ENCODE measurements around the gene UQCRQ.

UQCRQ gene

DNA sequence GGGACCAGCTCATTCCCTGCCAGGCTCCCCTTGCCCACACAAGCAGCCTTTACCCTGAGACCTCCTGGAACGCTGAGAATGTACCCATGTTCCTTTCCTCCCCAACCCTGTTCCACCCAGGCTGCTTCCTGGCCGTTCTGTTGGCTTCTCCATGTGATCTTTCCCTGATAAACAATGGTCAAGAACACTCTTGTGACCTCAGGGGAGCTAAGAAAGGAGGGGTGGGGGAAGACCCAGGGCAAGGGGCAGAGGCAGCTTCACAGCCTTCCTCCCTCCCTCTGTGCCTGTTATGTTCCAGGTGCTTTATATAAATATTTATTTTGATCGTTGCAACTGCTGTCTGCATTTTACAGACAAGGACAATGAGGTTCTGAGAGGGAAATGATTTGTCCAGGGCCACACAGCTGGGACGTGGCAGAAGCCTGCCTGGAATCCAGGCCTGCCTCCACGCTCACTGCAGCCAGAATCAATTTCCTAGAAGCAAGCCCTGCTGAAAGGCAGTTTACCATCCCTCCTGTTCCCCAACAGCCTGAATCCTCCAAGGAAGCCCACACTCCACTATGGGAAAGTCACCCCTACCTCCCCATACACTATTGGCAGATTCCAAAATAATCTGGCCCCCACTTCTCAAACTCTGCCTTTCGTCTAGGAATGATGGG, 39.9 kb upstream of the UQCRQ start:
- TF ChIP-seq, protein P1, sequence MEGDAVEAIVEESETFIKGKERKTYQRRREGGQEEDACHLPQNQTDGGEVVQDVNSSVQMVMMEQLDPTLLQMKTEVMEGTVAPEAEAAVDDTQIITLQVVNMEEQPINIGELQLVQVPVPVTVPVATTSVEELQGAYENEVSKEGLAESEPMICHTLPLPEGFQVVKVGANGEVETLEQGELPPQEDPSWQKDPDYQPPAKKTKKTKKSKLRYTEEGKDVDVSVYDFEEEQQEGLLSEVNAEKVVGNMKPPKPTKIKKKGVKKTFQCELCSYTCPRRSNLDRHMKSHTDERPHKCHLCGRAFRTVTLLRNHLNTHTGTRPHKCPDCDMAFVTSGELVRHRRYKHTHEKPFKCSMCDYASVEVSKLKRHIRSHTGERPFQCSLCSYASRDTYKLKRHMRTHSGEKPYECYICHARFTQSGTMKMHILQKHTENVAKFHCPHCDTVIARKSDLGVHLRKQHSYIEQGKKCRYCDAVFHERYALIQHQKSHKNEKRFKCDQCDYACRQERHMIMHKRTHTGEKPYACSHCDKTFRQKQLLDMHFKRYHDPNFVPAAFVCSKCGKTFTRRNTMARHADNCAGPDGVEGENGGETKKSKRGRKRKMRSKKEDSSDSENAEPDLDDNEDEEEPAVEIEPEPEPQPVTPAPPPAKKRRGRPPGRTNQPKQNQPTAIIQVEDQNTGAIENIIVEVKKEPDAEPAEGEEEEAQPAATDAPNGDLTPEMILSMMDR (conservative IDR thresholded peaks at IDR 0.05; ENCODE audit: low read depth) = no peak
- ChIA-PET POLR2A (ENCODE audit: low non-redundant PET) (no interaction called here), CTCF (interaction anchor here (1.2 kb wide), 1 partner anchor 12 kb away, joined by 3 read pairs; no protein-coding TSS in a partner anchor)
- H3K27ac ChIP-seq = no peak overlapping the region
- DNase-seq (ENCODE audit: low spot score) = no peak

DNA sequence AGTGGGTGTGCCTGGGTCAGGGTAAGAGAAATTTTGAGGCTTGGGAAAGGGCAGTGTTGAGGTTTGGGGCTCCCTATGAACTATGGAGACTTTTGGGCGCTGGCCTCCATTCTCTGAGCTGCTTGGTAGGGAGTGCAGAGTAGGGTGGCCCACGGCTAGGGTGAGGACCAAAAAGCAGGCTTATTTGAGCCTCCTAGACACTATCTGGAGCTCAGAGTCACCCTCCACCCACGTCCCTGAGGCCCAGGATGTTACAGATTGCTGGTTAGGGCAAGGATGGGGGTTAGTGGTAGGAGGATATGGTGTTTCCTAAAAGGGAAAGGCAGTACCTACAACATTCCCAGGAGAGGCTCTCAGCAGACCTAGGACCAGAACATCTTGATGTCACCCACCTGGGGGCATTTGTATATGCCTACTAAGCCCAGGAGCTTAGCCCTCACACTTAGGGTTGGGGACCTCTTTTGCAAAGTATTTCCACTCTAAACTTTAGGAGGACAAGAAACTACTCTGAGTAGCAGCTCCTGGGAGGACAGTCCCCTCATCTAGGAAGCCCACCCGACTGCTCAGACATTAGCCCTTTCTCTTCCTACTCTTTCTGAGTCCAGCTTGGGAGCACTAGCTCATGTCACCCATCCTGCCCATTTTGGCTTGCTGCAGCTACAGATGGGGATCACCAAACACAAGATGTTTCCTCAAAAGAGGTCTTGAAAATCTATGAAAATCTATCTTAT, 38.3 kb upstream of the UQCRQ start:
- POLR2A ChIA-PET (ENCODE audit: low non-redundant PET) = no interaction called here
- CTCF ChIA-PET = interaction anchor here (0.6 to 4.3 kb wide), 7 partner anchors 8 to 257 kb away, joined by 4 to 33 read pairs (median 5); no protein-coding TSS in a partner anchor
- DNase-seq (ENCODE audit: low spot score) = no peak
- TF ChIP-seq, protein P1 (conservative IDR thresholded peaks at IDR 0.05; ENCODE audit: low read depth) = no peak
- H3K27ac ChIP-seq = no peak overlapping the region

DNA sequence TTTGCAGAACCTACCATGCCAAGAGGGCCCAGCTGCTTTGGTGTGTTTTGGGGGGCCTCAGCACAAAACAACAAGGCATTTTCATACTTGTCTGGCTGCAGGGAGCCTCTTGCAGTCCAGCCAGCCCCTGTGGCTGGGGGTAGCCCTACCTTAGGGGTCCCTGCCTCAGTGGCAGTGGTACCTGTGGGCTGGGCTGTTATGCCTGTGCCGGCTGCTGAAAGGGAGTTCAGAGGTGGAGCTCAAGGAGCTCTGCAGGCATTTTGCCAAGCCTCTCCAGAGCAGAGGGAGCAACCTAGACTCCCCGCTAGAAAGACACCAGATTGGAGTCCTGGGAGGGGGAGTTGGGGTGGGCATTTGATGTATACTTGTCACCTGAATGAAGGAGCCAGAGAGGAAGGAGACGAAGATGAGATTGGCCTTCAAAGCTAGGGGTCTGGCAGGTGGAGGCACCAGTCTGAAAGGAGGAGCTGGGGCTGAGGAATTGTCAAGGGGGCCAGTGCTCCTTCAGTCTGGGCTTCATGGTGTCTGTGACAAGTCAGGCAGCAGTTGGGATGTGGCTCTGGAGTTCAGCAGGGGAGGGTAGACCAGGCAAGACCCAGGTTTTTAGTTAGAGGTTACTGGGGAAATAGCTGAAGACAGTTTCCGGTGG, 37.5 kb upstream of the UQCRQ start:
- ChIA-PET POLR2A (ENCODE audit: low non-redundant PET) (interaction anchor here (1.7 kb wide), 1 partner anchor 37 kb away, joined by 7 read pairs; the partner anchor contains the start of genes GDF9 and UQCRQ), CTCF (interaction anchor here (0.6 to 4.3 kb wide), 19 partner anchors 9 to 274 kb away, joined by 3 to 33 read pairs (median 5); partner anchors contain the start of genes CCNI2, GDF9, LEAP2 and UQCRQ)
- TF ChIP-seq, protein P1 (conservative IDR thresholded peaks at IDR 0.05; ENCODE audit: low read depth) = no peak
- no peak for DNase-seq (ENCODE audit: low spot score)
- no peak overlapping the region for H3K27ac ChIP-seq

DNA sequence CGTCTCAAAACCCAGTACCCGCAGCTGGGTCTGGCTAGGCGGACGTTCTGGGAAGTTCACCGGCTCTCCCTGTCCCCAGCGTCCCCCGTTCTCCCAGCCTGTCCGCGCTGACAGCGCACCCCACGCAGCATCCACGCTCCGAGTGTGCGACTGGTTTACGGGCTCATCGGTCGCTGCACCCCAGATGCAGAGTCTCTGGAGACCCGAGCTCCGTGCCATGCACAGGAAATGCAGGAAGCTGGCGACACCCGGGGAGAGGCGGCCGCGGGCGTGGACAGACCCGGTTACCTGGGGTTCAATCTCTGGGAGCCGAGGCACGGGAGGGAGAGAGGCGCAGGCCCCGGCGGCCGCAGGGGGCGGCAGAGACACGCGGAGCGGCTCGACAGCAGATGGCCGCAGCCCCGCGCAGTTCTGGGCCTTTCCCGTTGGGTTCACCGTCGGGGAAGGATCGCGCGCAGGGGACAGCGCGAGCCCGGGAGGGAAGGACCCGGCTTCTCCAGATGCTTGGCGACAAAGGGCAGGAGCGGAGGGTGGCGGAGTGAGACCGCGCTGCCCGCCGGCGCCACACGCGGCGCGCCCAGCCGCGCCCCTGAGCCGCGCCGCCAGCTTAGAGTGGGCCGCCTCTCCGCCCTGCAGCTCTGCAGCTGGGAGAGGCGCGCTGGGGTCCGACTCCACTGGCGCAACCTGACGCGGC, 36.6 kb upstream of the UQCRQ start:
- TF ChIP-seq, protein P1 (conservative IDR thresholded peaks at IDR 0.05; ENCODE audit: low read depth) = peak; percentile 98
- ChIA-PET CTCF (interaction anchor here (0.6 to 4.3 kb wide), 27 partner anchors 8 to 1209 kb away, joined by 3 to 33 read pairs (median 4); partner anchors contain the start of genes CCNI2, GDF9, LEAP2 and UQCRQ), POLR2A (ENCODE audit: low non-redundant PET) (interaction anchor here (1.7 kb wide), 1 partner anchor 36 kb away, joined by 7 read pairs; the partner anchor contains the start of genes GDF9 and UQCRQ)
- peak overlapping the region; percentile 66 for H3K27ac ChIP-seq
- DNase-seq (ENCODE audit: low spot score) = peak; percentile 93

DNA sequence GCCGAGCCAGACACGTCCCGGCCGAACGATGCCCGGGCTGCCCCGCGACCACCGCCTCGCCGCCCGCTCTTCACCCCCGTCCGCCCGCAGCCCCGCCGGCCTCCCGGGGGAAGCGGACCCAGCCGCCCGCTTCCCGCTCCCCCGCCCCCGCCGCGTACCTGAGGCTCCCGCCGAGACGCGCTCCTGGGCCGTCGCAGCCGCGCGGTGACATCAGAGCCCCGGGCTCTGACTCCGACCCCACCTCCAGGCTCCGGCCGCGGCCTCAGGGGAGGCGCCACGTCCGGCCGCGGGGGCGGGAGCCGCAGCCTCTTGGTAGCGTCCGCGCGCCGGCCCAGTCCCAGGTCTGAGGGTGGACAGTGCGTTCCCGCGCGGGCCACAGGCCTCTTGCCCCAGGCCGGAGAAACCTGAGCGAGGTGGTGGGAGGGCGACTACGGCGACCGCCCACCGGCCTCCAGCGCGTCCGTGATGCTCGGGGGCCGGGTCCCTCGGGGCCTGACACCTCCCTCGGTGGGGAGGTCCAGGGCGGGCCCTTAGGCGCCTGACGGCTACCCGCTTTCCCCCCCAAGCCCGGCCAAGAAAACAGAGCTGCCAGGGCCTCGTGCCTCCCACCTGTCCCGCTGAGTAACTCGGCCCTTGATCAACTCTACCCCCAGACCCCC, 35.9 kb upstream of the UQCRQ start, which contains the start of gene SHROOM1:
Gene SHROOM1 (minus strand): TSS at position 212 of the 659 bp plus-strand sequence. CDS start 4,507 bp downstream, outside the sequence.
- H3K27ac ChIP-seq = peak within 1 kb of the TSS; percentile 66
- peak; percentile 59 for DNase-seq (ENCODE audit: low spot score)
- ChIA-PET CTCF (interaction anchor here (0.6 to 4.3 kb wide), 18 partner anchors 8 to 1209 kb away, joined by 3 to 33 read pairs (median 4); partner anchors contain the start of genes CCNI2 and LEAP2), POLR2A (ENCODE audit: low non-redundant PET) (interaction anchor here (1.7 kb wide), 1 partner anchor 35 kb away, joined by 7 read pairs; the partner anchor contains the start of genes GDF9 and UQCRQ)
- TF ChIP-seq, protein P1 (conservative IDR thresholded peaks at IDR 0.05; ENCODE audit: low read depth) = no peak
